SK-N-SH (cell line): ENCODE data around the gene ST8SIA6. TPM values are rescaled to one million over a fixed set of nuclear protein-coding genes. Genes with fewer than 3 reads are reported as not detected.
"Not testable (repeated sequence)": the region's sequence is repeated elsewhere in the genome, so short reads cannot be mapped to it uniquely, and the experiment has no call there.

Experiments
- CTCF ChIA-PET: fragments of 300-600, 350-600 bp; formaldehyde crosslinking; extraction: SDS; loops from one replicate; lab custom pipeline; 2021; lab: Yijun Ruan, JAX
- POLR2A ChIA-PET: fragments of 350-600 bp; sonication (Branson Sonifier 250); formaldehyde crosslinking; extraction: SDS; loops from one replicate; lab custom pipeline; 2020; ENCODE audit warnings: antibody characterized with exemption, inconsistent platforms; lab: Yijun Ruan, JAX
- DNase-seq: peaks from one replicate; pipeline ENCODE4 v3.0.0; 2012
- H2AFZ ChIP-seq: fragments of 200-600 bp; sonication (generic); 2 replicates; pipeline ENCODE4 v1.8.1; 2016; ENCODE audit warnings: antibody characterized with exemption, mild to moderate bottlenecking, low read depth
- H3F3A ChIP-seq: fragments of 200-600 bp; sonication (generic); replicated peaks from 2 replicates; pipeline ENCODE3; 2016; ENCODE audit warnings: antibody characterized with exemption, mild to moderate bottlenecking; ENCODE audit not compliant: insufficient read depth
- H3K27ac ChIP-seq, 2 experiments: fragments of 200-500 bp in 1 of 2; fragments of 200-600 bp in 1 of 2; sonication (Bioruptor generic) in 1 of 2; sonication (generic), shearing (Covaris generic) in 1 of 2; 2 replicates each; pipeline versions ENCODE4 v1.5.1 to v1.6.1; 2014 to 2016; ENCODE audit warnings: low read depth in 2 of 2, inconsistent platforms in 1 of 2, low read length in 1 of 2, mild to moderate bottlenecking in 1 of 2, mixed read lengths in 1 of 2
- H3K27me3 ChIP-seq: fragments of 200-600 bp; sonication (generic), shearing (Covaris generic); 2 replicates; pipeline ENCODE4 v1.6.1; 2016; ENCODE audit warnings: mixed run types; ENCODE audit not compliant: insufficient read depth
- H3K36me3 ChIP-seq, 2 experiments: fragments of 200-500 bp in 1 of 2; fragments of 200-600 bp in 1 of 2; sonication (Bioruptor generic) in 1 of 2; sonication (generic) in 1 of 2; replicated peaks in 1 of 2; 2 replicates each; pipeline versions ENCODE3 to v1.5.1; 2014 to 2016; ENCODE audit warnings: low read length in 1 of 2, mild to moderate bottlenecking in 1 of 2; ENCODE audit not compliant: insufficient read depth in 2 of 2, control insufficient read depth in 1 of 2
- H3K4me1 ChIP-seq, 2 experiments: fragments of 200-500 bp in 1 of 2; fragments of 200-600 bp in 1 of 2; sonication (Bioruptor generic) in 1 of 2; sonication (generic), shearing (Covaris generic) in 1 of 2; 2 replicates each; pipeline versions ENCODE4 v1.5.1 to v1.6.1; 2014 to 2016; ENCODE audit warnings: low read depth in 1 of 2, low read length in 1 of 2, mixed run types in 1 of 2; ENCODE audit not compliant: insufficient read depth in 2 of 2, control insufficient read depth in 1 of 2
- H3K4me2 ChIP-seq: fragments of 200-600 bp; sonication (generic), shearing (Covaris generic); 2 replicates; pipeline ENCODE4 v1.6.1; 2017; ENCODE audit warnings: mixed run types
- H3K4me3 ChIP-seq, 2 experiments: fragments of 200-500 bp in 1 of 2; fragments of 200-600 bp in 1 of 2; sonication (Bioruptor generic) in 1 of 2; sonication (generic), shearing (Covaris generic) in 1 of 2; 2 replicates each; pipeline versions ENCODE4 v1.5.1 to v1.8.1; 2014 to 2016; ENCODE audit warnings: low read depth in 2 of 2, inconsistent platforms in 1 of 2, low read length in 1 of 2, mild to moderate bottlenecking in 1 of 2, mixed read lengths in 1 of 2, moderate library complexity in 1 of 2
- H3K79me2 ChIP-seq: fragments of 200-600 bp; sonication (generic); 2 replicates; pipeline ENCODE4 v1.8.1; 2017; ENCODE audit warnings: mild to moderate bottlenecking; ENCODE audit not compliant: insufficient read depth
- H3K9ac ChIP-seq: fragments of 200-600 bp; sonication (generic); 2 replicates; pipeline ENCODE4 v1.6.1; 2017; ENCODE audit warnings: mixed run types
- H3K9me2 ChIP-seq: fragments of 200-600 bp; sonication (generic); 2 replicates; pipeline ENCODE4 v1.6.1; 2017; ENCODE audit warnings: mixed run types
- H3K9me3 ChIP-seq: fragments of 200-600 bp; sonication (generic); 2 replicates; pipeline ENCODE4 v1.6.1; 2017; ENCODE audit warnings: mixed run types, mild to moderate bottlenecking, moderate library complexity
- H4K20me1 ChIP-seq: fragments of 200-600 bp; sonication (generic); 2 replicates; pipeline ENCODE4 v1.6.1; 2017; ENCODE audit warnings: mild to moderate bottlenecking, mixed run types; ENCODE audit not compliant: insufficient read depth
- CHD2 ChIP-seq: fragments of 150-350 bp; IDR thresholded peaks from 2 replicates; pipeline ENCODE4 v1.6.1; 2018; ENCODE audit warnings: low read length; ENCODE audit not compliant: partially characterized antibody
- CTCF ChIP-seq: fragments of 200-600 bp; sonication (generic); IDR thresholded peaks from 2 replicates; pipeline ENCODE4 v1.6.1; 2017; ENCODE audit warnings: antibody characterized with exemption, mild to moderate bottlenecking, moderate library complexity
- ELF1 ChIP-seq: IDR thresholded peaks from 2 replicates; pipeline ENCODE4 v1.4.0; 2012
- FOSL2 ChIP-seq: IDR thresholded peaks from 2 replicates; pipeline ENCODE4 v1.4.0; 2012; ENCODE audit warnings: low read depth, mild to moderate bottlenecking, moderate library complexity, borderline replicate concordance
- FOXJ3 ChIP-seq: sonication (generic); formaldehyde crosslinking; IDR thresholded peaks from 2 replicates; pipeline ENCODE4 v1.5.1; 2020; ENCODE audit warnings: mild to moderate bottlenecking, missing genetic modification reagents
- GABPA ChIP-seq: IDR thresholded peaks from 2 replicates; pipeline ENCODE4 v1.4.0; 2012; ENCODE audit warnings: low read depth, mild to moderate bottlenecking
- MEF2A ChIP-seq: IDR thresholded peaks from 2 replicates; pipeline ENCODE4 v1.4.0; 2012; ENCODE audit warnings: low read depth, borderline replicate concordance
- POLR2AphosphoS5 ChIP-seq: IDR thresholded peaks from 2 replicates; pipeline ENCODE4 v1.6.1; 2012; ENCODE audit warnings: low read depth, low read length
- RAD21 ChIP-seq: IDR thresholded peaks from 2 replicates; pipeline ENCODE4 v1.6.1; 2012; ENCODE audit warnings: mild to moderate bottlenecking, low read length
- RCOR1 ChIP-seq: fragments of 150-350 bp; IDR thresholded peaks from 2 replicates; pipeline ENCODE4 v1.6.1; 2017; ENCODE audit warnings: antibody characterized with exemption, low read length
- RFX5 ChIP-seq: IDR thresholded peaks from 2 replicates; pipeline ENCODE4 v1.6.1; 2012; ENCODE audit warnings: mild to moderate bottlenecking, improper control_type of control experiment, low read length
- SMC3 ChIP-seq: IDR thresholded peaks from 2 replicates; pipeline ENCODE4 v1.6.1; 2012; ENCODE audit warnings: low read depth, low read length, improper control_type of control experiment
- TAF1 ChIP-seq: IDR thresholded peaks from 2 replicates; pipeline ENCODE4 v1.6.1; 2012; ENCODE audit warnings: low read depth, mild to moderate bottlenecking, low read length, moderate library complexity, borderline replicate concordance
- TEAD4 ChIP-seq: IDR thresholded peaks from 2 replicates; pipeline ENCODE4 v1.4.0; 2012; ENCODE audit warnings: mild to moderate bottlenecking, borderline replicate concordance; ENCODE audit not compliant: insufficient read depth
- USF1 ChIP-seq: IDR thresholded peaks from 2 replicates; pipeline ENCODE4 v1.4.0; 2012; ENCODE audit warnings: low read depth, borderline replicate concordance
- WGBS: methylation state at CpG from one replicate; pipeline ENCODE4 v1.1.6; 2017; ENCODE audit warnings: low lambda C conversion rate; 5-methylcytosine and 5-hydroxymethylcytosine counted together
- polyA plus RNA-seq, 3 experiments: library from polyadenylated mRNA; depleted of rRNA; stranded (reverse); fragments of >200 nt; gene quantifications; 2 replicates each; pipeline ENCODE4 v1.2.3, GENCODE V29; 2012
- TF ChIP-seq, protein P1 (sequence below): IDR thresholded peaks from 2 replicates; pipeline ENCODE4 v1.6.1; 2012; ENCODE audit warnings: mild to moderate bottlenecking, low read depth, low read length, moderate library complexity

Gene ST8SIA6
- polyA plus RNA-seq, 1 of the 3 experiments (the other 2 are of a cell fraction): 0.03 TPM

GRCh38 chr10:17438583-17438982 lies 15.8 kb downstream of the ST8SIA6 start:
- Histone ChIP-seq H3K9me3 (no peaks in the 10 kb centered on the region), H3K9ac (no peak overlapping the region), H3K4me3 (no peak overlapping the region), H3K9me2 (no peaks in the 10 kb centered on the region), H3K27me3 (no peaks in the 10 kb centered on the region; the same call in 1 of the 2 replicates), H3K27ac (no peak overlapping the region), H3K79me2 (no peaks in the 10 kb centered on the region), H2AFZ (no peak overlapping the region), H3F3A (no peaks in the 10 kb centered on the region), H4K20me1 (no peaks in the 10 kb centered on the region), H3K4me1 (no peaks in the 10 kb centered on the region), H3K36me3 (no peaks in the 10 kb centered on the region), H3K4me2 (no peak overlapping the region)
- no peak for DNase-seq
- TF ChIP-seq MEF2A (no peak), CHD2 (no peak), CTCF (no peak), FOXJ3 (no peak), SMC3 (no peak), POLR2AphosphoS5 (no peak), TAF1 (no peak), GABPA (no peak), TEAD4 (no peak), RCOR1 (no peak), RFX5 (no peak), FOSL2 (no peak), ELF1 (no peak), RAD21 (no peak), USF1 (no peak)
- TF ChIP-seq, protein P1, sequence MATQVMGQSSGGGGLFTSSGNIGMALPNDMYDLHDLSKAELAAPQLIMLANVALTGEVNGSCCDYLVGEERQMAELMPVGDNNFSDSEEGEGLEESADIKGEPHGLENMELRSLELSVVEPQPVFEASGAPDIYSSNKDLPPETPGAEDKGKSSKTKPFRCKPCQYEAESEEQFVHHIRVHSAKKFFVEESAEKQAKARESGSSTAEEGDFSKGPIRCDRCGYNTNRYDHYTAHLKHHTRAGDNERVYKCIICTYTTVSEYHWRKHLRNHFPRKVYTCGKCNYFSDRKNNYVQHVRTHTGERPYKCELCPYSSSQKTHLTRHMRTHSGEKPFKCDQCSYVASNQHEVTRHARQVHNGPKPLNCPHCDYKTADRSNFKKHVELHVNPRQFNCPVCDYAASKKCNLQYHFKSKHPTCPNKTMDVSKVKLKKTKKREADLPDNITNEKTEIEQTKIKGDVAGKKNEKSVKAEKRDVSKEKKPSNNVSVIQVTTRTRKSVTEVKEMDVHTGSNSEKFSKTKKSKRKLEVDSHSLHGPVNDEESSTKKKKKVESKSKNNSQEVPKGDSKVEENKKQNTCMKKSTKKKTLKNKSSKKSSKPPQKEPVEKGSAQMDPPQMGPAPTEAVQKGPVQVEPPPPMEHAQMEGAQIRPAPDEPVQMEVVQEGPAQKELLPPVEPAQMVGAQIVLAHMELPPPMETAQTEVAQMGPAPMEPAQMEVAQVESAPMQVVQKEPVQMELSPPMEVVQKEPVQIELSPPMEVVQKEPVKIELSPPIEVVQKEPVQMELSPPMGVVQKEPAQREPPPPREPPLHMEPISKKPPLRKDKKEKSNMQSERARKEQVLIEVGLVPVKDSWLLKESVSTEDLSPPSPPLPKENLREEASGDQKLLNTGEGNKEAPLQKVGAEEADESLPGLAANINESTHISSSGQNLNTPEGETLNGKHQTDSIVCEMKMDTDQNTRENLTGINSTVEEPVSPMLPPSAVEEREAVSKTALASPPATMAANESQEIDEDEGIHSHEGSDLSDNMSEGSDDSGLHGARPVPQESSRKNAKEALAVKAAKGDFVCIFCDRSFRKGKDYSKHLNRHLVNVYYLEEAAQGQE: no peak
- 100% methylated on average over 1 of the region's 1 CpG for WGBS
- ChIA-PET CTCF (interaction anchor here (1.3 to 2.2 kb wide), 4 partner anchors 7 to 148 kb away, joined by 3 to 6 read pairs (median 6); no protein-coding TSS in a partner anchor), POLR2A (interaction anchor here (0.6 to 0.7 kb wide), 2 partner anchors 232 to 272 kb away, joined by 3 to 5 read pairs; no protein-coding TSS in a partner anchor)

DNA sequence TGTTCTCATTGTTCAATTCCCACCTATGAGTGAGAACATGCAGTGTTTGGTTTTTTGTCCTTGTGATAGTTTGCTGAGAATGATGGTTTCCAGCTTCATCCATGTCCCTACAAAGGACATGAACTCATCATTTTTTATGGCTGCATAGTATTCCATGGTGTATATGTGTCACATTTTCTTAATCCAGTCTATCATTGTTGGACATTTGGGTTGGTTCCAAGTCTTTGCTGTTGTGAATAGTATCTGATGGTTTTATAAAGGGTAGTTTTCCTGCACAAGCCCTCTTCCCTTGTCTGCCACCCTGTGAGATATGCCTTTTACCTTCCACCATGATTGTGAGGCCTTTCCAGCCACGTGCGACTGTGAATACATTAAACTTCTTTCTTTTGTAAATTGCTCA lies 17.8 kb downstream of the ST8SIA6 start:
- 86% methylated on average over 2 of the region's 2 CpGs for WGBS
- CTCF ChIA-PET, DNase-seq, H3K9me2 ChIP-seq, H3K4me3 ChIP-seq, H2AFZ ChIP-seq, H3K4me1 ChIP-seq, H3K4me2 ChIP-seq, H3K27ac ChIP-seq, H3F3A ChIP-seq, POLR2A ChIA-PET, H3K36me3 ChIP-seq, H3K27me3 ChIP-seq, H3K79me2 ChIP-seq, H3K9me3 ChIP-seq, H3K9ac ChIP-seq, H4K20me1 ChIP-seq: not testable (repeated sequence)
